GM23338 (cell line): ENCODE results near the gene CTDP1. TPM values are rescaled to one million over a fixed set of nuclear protein-coding genes. Genes with fewer than 3 reads are reported as not detected.

Source experiments
- ATAC-seq: fragments of 200-7000 bp; cut with Tn5 transposase; 3 replicates; pipeline ENCODE4 v1.9.1; 2020
- DNase-seq: peaks from one replicate; pipeline ENCODE4 v3.0.0-alpha.2; 2015; ENCODE audit warnings: low spot score
- H2AFZ ChIP-seq: fragments of 200-600 bp; sonication (generic); 2 replicates; pipeline ENCODE4 v1.8.0; 2016; ENCODE audit warnings: antibody characterized with exemption, mild to moderate bottlenecking, moderate library complexity
- H3F3A ChIP-seq: fragments of 200-600 bp; sonication (generic); replicated peaks from 2 replicates; pipeline ENCODE4 v1.8.0; 2017; ENCODE audit warnings: antibody characterized with exemption, mixed run types, low read depth
- H3K27ac ChIP-seq: fragments of 200-600 bp; sonication (generic); 2 replicates; pipeline ENCODE4 v1.6.1; 2016; ENCODE audit warnings: low read depth
- H3K27me3 ChIP-seq: fragments of 200-600 bp; sonication (generic); 2 replicates; pipeline ENCODE4 v1.8.0; 2016; ENCODE audit warnings: mild to moderate bottlenecking, mixed run types, moderate library complexity; ENCODE audit not compliant: insufficient read depth
- H3K36me3 ChIP-seq: fragments of 200-600 bp; sonication (generic); 2 replicates; pipeline ENCODE4 v1.8.0; 2016; ENCODE audit warnings: mild to moderate bottlenecking; ENCODE audit not compliant: insufficient read depth
- H3K4me1 ChIP-seq: fragments of 200-600 bp; sonication (generic); 2 replicates; pipeline ENCODE4 v1.8.0; 2016; ENCODE audit warnings: mild to moderate bottlenecking, moderate library complexity; ENCODE audit not compliant: insufficient read depth
- H3K4me2 ChIP-seq: fragments of 200-600 bp; sonication (generic); 2 replicates; pipeline ENCODE4 v1.7.1; 2017; ENCODE audit warnings: mixed run types
- H3K4me3 ChIP-seq: fragments of 200-600 bp; sonication (generic); 2 replicates; pipeline ENCODE4 v1.6.1; 2016; ENCODE audit warnings: mixed run types
- H3K79me2 ChIP-seq: fragments of 200-600 bp; sonication (generic); replicated peaks from 2 replicates; pipeline ENCODE4 v1.8.0; 2017; ENCODE audit warnings: mild to moderate bottlenecking; ENCODE audit not compliant: insufficient read depth
- H3K9me2 ChIP-seq: fragments of 200-600 bp; sonication (generic); 2 replicates; pipeline ENCODE4 v1.8.0; 2017; ENCODE audit not compliant: insufficient read depth
- H4K20me1 ChIP-seq: fragments of 200-600 bp; sonication (generic); replicated peaks from 2 replicates; pipeline ENCODE4 v1.8.0; 2017; ENCODE audit warnings: mild to moderate bottlenecking; ENCODE audit not compliant: insufficient read depth
- H3K27ac Mint-ChIP-seq: 2 replicates; pipeline ENCODE4 v1.8.0; 2020; ENCODE audit warnings: inconsistent platforms, mild to moderate bottlenecking, moderate library complexity, mixed read lengths
- H3K27me3 Mint-ChIP-seq: 3 replicates; pipeline ENCODE4 v1.8.0; 2022; ENCODE audit warnings: low read depth, mild to moderate bottlenecking, moderate library complexity, mixed read lengths, inconsistent platforms; ENCODE audit not compliant: insufficient read depth, poor library complexity
- H3K36me3 Mint-ChIP-seq: 3 replicates; pipeline ENCODE4 v1.8.0; 2021; ENCODE audit warnings: low read depth, mild to moderate bottlenecking, inconsistent platforms, moderate library complexity, mixed read lengths
- H3K4me1 Mint-ChIP-seq: 3 replicates; pipeline ENCODE4 v1.8.0; 2020; ENCODE audit warnings: mild to moderate bottlenecking, inconsistent platforms, mixed read lengths
- H3K4me3 Mint-ChIP-seq: 3 replicates; pipeline ENCODE4 v1.8.0; 2021; ENCODE audit warnings: moderate library complexity, mild to moderate bottlenecking, inconsistent platforms, mixed read lengths
- H3K9me3 Mint-ChIP-seq: 3 replicates; pipeline ENCODE4 v1.8.0; 2020; ENCODE audit warnings: moderate library complexity, mild to moderate bottlenecking, inconsistent platforms, mixed read lengths
- CTCF ChIP-seq, 2 experiments: fragments of 200-600 bp in 1 of 2; sonication (generic) in 1 of 2; conservative IDR thresholded peaks; 2 replicates each; pipeline versions ENCODE4 v1.5.1 to v1.6.1; 2016 to 2017; ENCODE audit warnings: antibody characterized with exemption in 2 of 2, low read depth in 2 of 2, mild to moderate bottlenecking in 2 of 2, moderate library complexity in 1 of 2
- NANOG ChIP-seq: IDR thresholded peaks from 2 replicates; pipeline ENCODE4 v1.6.1; 2016; ENCODE audit warnings: antibody characterized with exemption, borderline replicate concordance
- POLR2AphosphoS5 ChIP-seq: IDR thresholded peaks from 2 replicates; pipeline ENCODE4 v1.6.1; 2016; ENCODE audit warnings: antibody characterized with exemption, low read depth
- REST ChIP-seq: IDR thresholded peaks from one replicate; pipeline ENCODE4 v1.6.1; 2018; ENCODE audit warnings: antibody characterized with exemption; ENCODE audit not compliant: unreplicated experiment
- ZNF331 ChIP-seq: fragments of 250-450 bp; sonication (Bioruptor Pico); IDR thresholded peaks from 2 replicates; pipeline ENCODE4 v1.5.0; 2020; ENCODE audit warnings: low read depth, mild to moderate bottlenecking, moderate library complexity
- ZNF462 ChIP-seq: fragments of 250-450 bp; sonication (Bioruptor Pico); IDR thresholded peaks from 2 replicates; pipeline ENCODE4 v1.5.0; 2020; ENCODE audit warnings: mild to moderate bottlenecking, moderate library complexity
- polyA plus RNA-seq: library from polyadenylated mRNA; unstranded; fragments of >200 nt; fragmentation: Nextera tagmentation; extraction: Ambion mirVana; gene quantifications from 2 replicates; pipeline ENCODE4 v1.2.1, GENCODE V29; 2016
- total RNA-seq: library from RNA; depleted of rRNA; stranded (reverse); fragments of >200 nt; shearing (Covaris generic); gene quantifications from 2 replicates; pipeline ENCODE4 v1.2.3, GENCODE V29; 2014

The CTDP1 gene
- total and polyA plus RNA-seq, 2 experiments from 2014 or later = 9.4 to 51.6 TPM

GRCh38 chr18:79717059-79717458 lies 37.5 kb downstream of the CTDP1 start (continued):
- no peak for TF ChIP-seq ZNF462
- TF ChIP-seq ZNF331 (CRISPR knock-in tag) = no peak
- TF ChIP-seq CTCF (conservative IDR thresholded peaks at IDR 0.05; ENCODE audit: low read depth in 2 of 2) = no peak

GRCh38 chr18:79717555-79718074 lies 38.0 kb downstream of the CTDP1 start:
- H3K27ac ChIP-seq = no peak overlapping the region
- Mint-ChIP-seq H3K4me1 (no peaks in the 10 kb centered on the region), H3K27me3 (no peaks in the 10 kb centered on the region), H3K9me3 (no peaks in the 10 kb centered on the region; the same call in 2 of the 3 replicates), H3K4me3 (no peak overlapping the region), H3K36me3 (peaks cover 55% of the 10 kb centered on the region), H3K27ac (no peak overlapping the region)
- H3K27me3 ChIP-seq = no peaks in the 10 kb centered on the region
- ATAC-seq (no peak), DNase-seq (no peak)
- no peak overlapping the region for H3K4me2 ChIP-seq
- H4K20me1 ChIP-seq = no peaks in the 10 kb centered on the region; the same call in 1 of the 2 replicates
- no peaks in the 10 kb centered on the region for H3K4me1 ChIP-seq
- H2AFZ ChIP-seq = no peak overlapping the region
- no peaks in the 10 kb centered on the region for H3K9me2 ChIP-seq
- H3K36me3 ChIP-seq = peaks cover 5% of the 10 kb centered on the region; the same call in 1 of the 2 replicates
- peaks cover 3% of the 10 kb centered on the region; the same call in 1 of the 2 replicates for H3K79me2 ChIP-seq
- no peaks in the 10 kb centered on the region for H3F3A ChIP-seq
- H3K4me3 ChIP-seq = no peak overlapping the region
- no peak for TF ChIP-seq NANOG
- no peak for TF ChIP-seq POLR2AphosphoS5
- TF ChIP-seq CTCF (conservative IDR thresholded peaks at IDR 0.05; ENCODE audit: low read depth in 2 of 2) = no peak
- no peak for TF ChIP-seq REST
